Measurements from ENCODE around the gene FREM1.

DNA sequence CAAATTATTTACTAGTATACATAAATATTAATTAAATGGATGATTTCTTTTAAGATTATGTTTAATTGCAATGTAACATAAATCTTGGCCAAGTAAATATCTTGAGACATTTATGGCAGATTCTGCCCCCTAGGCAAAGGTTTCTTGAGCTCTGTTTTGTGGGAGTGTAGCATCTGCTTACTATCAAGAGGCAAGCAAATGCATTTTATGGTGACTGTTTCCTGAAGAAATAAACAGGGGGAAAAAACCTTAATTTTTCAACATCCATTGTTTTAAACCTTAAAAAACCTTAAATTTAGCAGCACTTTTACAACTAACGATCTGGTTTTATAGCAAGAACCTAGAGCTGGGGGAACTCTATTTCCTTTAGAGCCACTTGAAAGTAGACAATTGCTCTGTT is 25.7 kb upstream of the FREM1 start:
- no peak for TF ChIP-seq POLR2A (IDR thresholded peaks at IDR 0.05)
- TF ChIP-seq, protein P1, sequence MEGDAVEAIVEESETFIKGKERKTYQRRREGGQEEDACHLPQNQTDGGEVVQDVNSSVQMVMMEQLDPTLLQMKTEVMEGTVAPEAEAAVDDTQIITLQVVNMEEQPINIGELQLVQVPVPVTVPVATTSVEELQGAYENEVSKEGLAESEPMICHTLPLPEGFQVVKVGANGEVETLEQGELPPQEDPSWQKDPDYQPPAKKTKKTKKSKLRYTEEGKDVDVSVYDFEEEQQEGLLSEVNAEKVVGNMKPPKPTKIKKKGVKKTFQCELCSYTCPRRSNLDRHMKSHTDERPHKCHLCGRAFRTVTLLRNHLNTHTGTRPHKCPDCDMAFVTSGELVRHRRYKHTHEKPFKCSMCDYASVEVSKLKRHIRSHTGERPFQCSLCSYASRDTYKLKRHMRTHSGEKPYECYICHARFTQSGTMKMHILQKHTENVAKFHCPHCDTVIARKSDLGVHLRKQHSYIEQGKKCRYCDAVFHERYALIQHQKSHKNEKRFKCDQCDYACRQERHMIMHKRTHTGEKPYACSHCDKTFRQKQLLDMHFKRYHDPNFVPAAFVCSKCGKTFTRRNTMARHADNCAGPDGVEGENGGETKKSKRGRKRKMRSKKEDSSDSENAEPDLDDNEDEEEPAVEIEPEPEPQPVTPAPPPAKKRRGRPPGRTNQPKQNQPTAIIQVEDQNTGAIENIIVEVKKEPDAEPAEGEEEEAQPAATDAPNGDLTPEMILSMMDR (IDR thresholded peaks at IDR 0.05), result no peak

All from thyroid gland (tissue), 4 donors.